IMR-90 (cell line): ENCODE results near the gene TTC39B. TPM values are rescaled to one million over a fixed set of nuclear protein-coding genes. Genes with fewer than 3 reads are reported as not detected.
A peak's percentile ranks its signal among the peaks of the same experiment; 100 is the strongest.

Source experiments
- ATAC-seq: fragments of 200-7000 bp; cut with Tn5 transposase; 2 replicates; pipeline ENCODE4 v1.9.1; 2020; ENCODE audit warnings: low read depth, mild to moderate bottlenecking, moderate library complexity
- BruUV-seq: library from RNA; stranded (reverse); fragments of 400-500 nt; replicated peaks from 2 replicates; lab custom pipeline; 2021; lab: Mats Ljungman, UMichigan
- CTCF ChIA-PET: fragments of 300-600 bp; formaldehyde crosslinking; extraction: SDS; loops from one replicate; lab custom pipeline; 2021; ENCODE audit warnings: antibody characterized with exemption; lab: Yijun Ruan, JAX
- POLR2A ChIA-PET: fragments of 300-600 bp; sonication (Branson Sonifier 250); formaldehyde crosslinking; loops from one replicate; lab custom pipeline; 2022; ENCODE audit warnings: antibody characterized with exemption; ENCODE audit not compliant: unreplicated experiment; lab: Charles Lee
- DNase-seq: peaks from one replicate; pipeline ENCODE4 v3.0.0; 2013
- H2AFZ ChIP-seq: replicated peaks from 2 replicates; pipeline ENCODE3; 2013; ENCODE audit warnings: low read length, mild to moderate bottlenecking; ENCODE audit not compliant: poor library complexity
- H2AK5ac ChIP-seq: 2 replicates; pipeline ENCODE4 v1.6.1; 2013; ENCODE audit warnings: low read depth, low read length, inconsistent platforms
- H2AK9ac ChIP-seq: replicated peaks from 2 replicates; pipeline ENCODE3; 2013; ENCODE audit warnings: mild to moderate bottlenecking, low read depth, low read length, moderate library complexity; ENCODE audit not compliant: poor library complexity
- H2BK120ac ChIP-seq: 2 replicates; pipeline ENCODE4 v1.6.1; 2013; ENCODE audit warnings: low read depth, low read length, inconsistent platforms
- H2BK15ac ChIP-seq: 3 replicates; pipeline ENCODE4 v1.6.1; 2013; ENCODE audit warnings: low read depth, low read length, inconsistent platforms
- H2BK20ac ChIP-seq: 2 replicates; pipeline ENCODE4 v1.6.1; 2013; ENCODE audit warnings: low read depth, mild to moderate bottlenecking, inconsistent platforms, low read length, moderate library complexity
- H2BK5ac ChIP-seq: 2 replicates; pipeline ENCODE4 v1.6.1; 2013; ENCODE audit warnings: mild to moderate bottlenecking, low read depth, low read length, inconsistent platforms; ENCODE audit not compliant: poor library complexity, severe bottlenecking
- H3K14ac ChIP-seq: replicated peaks from 2 replicates; pipeline ENCODE4 v1.6.1; 2013; ENCODE audit warnings: low read depth, low read length, inconsistent platforms
- H3K18ac ChIP-seq: 2 replicates; pipeline ENCODE4 v1.6.1; 2013; ENCODE audit warnings: low read depth, low read length, control low read depth
- H3K23ac ChIP-seq: 2 replicates; pipeline ENCODE4 v1.6.1; 2013; ENCODE audit warnings: low read depth, low read length, inconsistent platforms
- H3K27ac ChIP-seq: 2 replicates; pipeline ENCODE4 v1.5.1; 2013; ENCODE audit warnings: mild to moderate bottlenecking, control low read depth, low read length; ENCODE audit not compliant: insufficient read depth
- H3K27me3 ChIP-seq: 2 replicates; pipeline ENCODE4 v1.6.1; 2013; ENCODE audit warnings: low read length; ENCODE audit not compliant: control insufficient read depth, insufficient read depth
- H3K36me3 ChIP-seq: 2 replicates; pipeline ENCODE4 v1.6.1; 2013; ENCODE audit warnings: low read length, mixed read lengths; ENCODE audit not compliant: control insufficient read depth, insufficient read depth
- H3K4ac ChIP-seq: 2 replicates; pipeline ENCODE4 v1.6.1; 2013; ENCODE audit warnings: low read depth, low read length, inconsistent platforms
- H3K4me1 ChIP-seq: 2 replicates; pipeline ENCODE4 v1.6.1; 2013; ENCODE audit warnings: low read length, mixed read lengths; ENCODE audit not compliant: control insufficient read depth, insufficient read depth
- H3K4me2 ChIP-seq: 2 replicates; pipeline ENCODE4 v1.6.1; 2013; ENCODE audit warnings: low read depth, mild to moderate bottlenecking, control low read depth, low read length, moderate library complexity
- H3K4me3 ChIP-seq: 2 replicates; pipeline ENCODE4 v1.5.1; 2013; ENCODE audit warnings: low read depth, mild to moderate bottlenecking, control low read depth, low read length, moderate library complexity; ENCODE audit not compliant: insufficient read depth
- H3K56ac ChIP-seq: 2 replicates; pipeline ENCODE4 v1.6.1; 2013; ENCODE audit warnings: low read length, inconsistent platforms; ENCODE audit not compliant: insufficient read depth; ENCODE audit errors: extremely low read depth
- H3K79me1 ChIP-seq, 2 experiments: 2 replicates each; pipeline ENCODE4 v1.6.1; 2013; ENCODE audit warnings: low read length in 2 of 2, inconsistent platforms in 1 of 2, low read depth in 1 of 2
- H3K9ac ChIP-seq: 2 replicates; pipeline ENCODE4 v1.6.1; 2013; ENCODE audit warnings: low read depth, low read length, control low read depth
- H3K9me1 ChIP-seq: 2 replicates; pipeline ENCODE4 v1.6.1; 2013; ENCODE audit warnings: low read length, inconsistent platforms; ENCODE audit not compliant: insufficient read depth
- H3K9me3 ChIP-seq: 2 replicates; pipeline ENCODE4 v1.6.1; 2013; ENCODE audit warnings: low read length; ENCODE audit not compliant: control insufficient read depth, insufficient read depth
- H4K20me1 ChIP-seq: 2 replicates; pipeline ENCODE4 v1.6.1; 2013; ENCODE audit warnings: low read length, inconsistent platforms; ENCODE audit not compliant: insufficient read depth
- H4K5ac ChIP-seq: 2 replicates; pipeline ENCODE4 v1.6.1; 2013; ENCODE audit warnings: mild to moderate bottlenecking, low read depth, low read length, control low read depth
- H4K8ac ChIP-seq, 2 experiments: 2 replicates each; pipeline ENCODE4 v1.6.1; 2013; ENCODE audit warnings: low read depth in 2 of 2, low read length in 2 of 2, control low read depth in 1 of 2, inconsistent platforms in 1 of 2
- H4K91ac ChIP-seq: 2 replicates; pipeline ENCODE4 v1.6.1; 2013; ENCODE audit warnings: low read depth, low read length, inconsistent platforms; ENCODE audit not compliant: insufficient read depth
- BHLHE40 ChIP-seq: fragments of 150-350 bp; IDR thresholded peaks from 2 replicates; pipeline ENCODE4 v1.6.1; 2016; ENCODE audit warnings: mild to moderate bottlenecking, low read depth, low read length
- CEBPB ChIP-seq: IDR thresholded peaks from 2 replicates; pipeline ENCODE4 v1.6.1; 2012; ENCODE audit warnings: low read depth, low read length, improper control_type of control experiment
- CTCF ChIP-seq: conservative IDR thresholded peaks from 2 replicates; pipeline ENCODE4 v1.5.1; 2012; ENCODE audit warnings: mild to moderate bottlenecking, low read depth, low read length, improper control_type of control experiment
- ELK1 ChIP-seq: fragments of 150-350 bp; IDR thresholded peaks from 2 replicates; pipeline ENCODE4 v1.6.1; 2016; ENCODE audit warnings: low read depth, mild to moderate bottlenecking, low read length, moderate library complexity, borderline replicate concordance
- MAFK ChIP-seq: IDR thresholded peaks from 2 replicates; pipeline ENCODE4 v1.6.1; 2012; ENCODE audit warnings: low read depth, low read length, improper control_type of control experiment
- MAZ ChIP-seq: IDR thresholded peaks from 2 replicates; pipeline ENCODE4 v1.6.1; 2012; ENCODE audit warnings: low read depth, mild to moderate bottlenecking, low read length, improper control_type of control experiment, moderate library complexity, borderline replicate concordance
- MXI1 ChIP-seq: IDR thresholded peaks from 2 replicates; pipeline ENCODE4 v1.6.1; 2012; ENCODE audit warnings: low read depth, mild to moderate bottlenecking, low read length, moderate library complexity, borderline replicate concordance
- NFE2L2 ChIP-seq: fragments of 150-350 bp; IDR thresholded peaks from 2 replicates; pipeline ENCODE4 v1.6.1; 2016; ENCODE audit warnings: low read depth, mild to moderate bottlenecking, low read length
- POLR2A ChIP-seq: IDR thresholded peaks from 2 replicates; pipeline ENCODE4 v1.6.1; 2012; ENCODE audit warnings: mild to moderate bottlenecking, low read depth, low read length
- RAD21 ChIP-seq: IDR thresholded peaks from 2 replicates; pipeline ENCODE4 v1.6.1; 2012; ENCODE audit warnings: low read length, improper control_type of control experiment
- RCOR1 ChIP-seq: IDR thresholded peaks from 2 replicates; pipeline ENCODE4 v1.6.1; 2012; ENCODE audit warnings: mild to moderate bottlenecking, low read length, improper control_type of control experiment; ENCODE audit not compliant: insufficient replicate concordance
- RFX5 ChIP-seq: IDR thresholded peaks from 2 replicates; pipeline ENCODE4 v1.8.0; 2012; ENCODE audit warnings: low read depth, mild to moderate bottlenecking, low read length, moderate library complexity
- SMC3 ChIP-seq: fragments of 150-350 bp; IDR thresholded peaks from 2 replicates; pipeline ENCODE4 v1.6.1; 2016; ENCODE audit warnings: low read depth, mild to moderate bottlenecking, antibody characterized with exemption, low read length, moderate library complexity
- USF2 ChIP-seq: fragments of 150-350 bp; IDR thresholded peaks from 2 replicates; pipeline ENCODE4 v1.6.1; 2017; ENCODE audit warnings: mild to moderate bottlenecking, antibody characterized with exemption, low read length, low read depth
- WGBS, 2 experiments: methylation state at CpG; one replicate each; pipeline versions ENCODE4 v1.1.5 to v1.1.7; 2013; ENCODE audit warnings: missing lambda C conversion rate in 2 of 2; ENCODE audit not compliant: insufficient read length in 1 of 2; ENCODE audit errors: extremely low coverage in 2 of 2; 5-methylcytosine and 5-hydroxymethylcytosine counted together
- dilution Hi-C: fragments of 300-500 bp; cut with HindIII; formaldehyde crosslinking; loops from one replicate; pipeline ENCODE4 v1.14.3; 2018; ENCODE audit warnings: low sequenced_read_pairs; ENCODE audit not compliant: unreplicated experiment
- in situ Hi-C: fragments of 300-500 bp; cut with MboI; formaldehyde crosslinking; loops from 3 replicates; pipeline ENCODE4 v1.14.3; 2019; ENCODE audit warnings: low sequenced_read_pairs, inconsistent platforms, mixed read lengths
- intact Hi-C: fragments of 100-400 bp; cut with micrococcal nuclease; formaldehyde crosslinking; loops from 2 replicates; pipeline ENCODE4 v1.10.0; 2022
- polyA plus RNA-seq, 3 experiments: library from polyadenylated mRNA; depleted of rRNA; stranded (reverse); fragments of >200 nt; gene quantifications; 2 replicates each; pipeline ENCODE4 v1.2.3, GENCODE V29; 2012; ENCODE audit warnings: low replicate concordance in 1 of 3
- total RNA-seq: library from RNA; depleted of rRNA; stranded (reverse); fragments of >200 nt; gene quantifications from 2 replicates; pipeline ENCODE4 v1.2.3, GENCODE V29; 2012

TTC39B gene
- total and polyA plus RNA-seq, 2 of the 4 experiments (the other 2 are of a cell fraction) = 2.5 to 12.2 TPM

- H3K4ac ChIP-seq = peak overlapping the region; percentile 29; the same call in 1 of the 2 replicates
- no peaks in the 10 kb centered on the region for H4K20me1 ChIP-seq
- H3K4me3 ChIP-seq = no peak overlapping the region
- DNase-seq (no peak), ATAC-seq (no peak)
- H2AK9ac ChIP-seq = no peak overlapping the region
- 0 out of 2 replicates have a peak, but pooled peaks cover 2% of the 10 kb centered on the region for H3K9me1 ChIP-seq
- H4K5ac ChIP-seq = no peak overlapping the region
- peak overlapping the region; percentile 10; the same call in 1 of the 2 replicates for H2BK20ac ChIP-seq
- H4K8ac ChIP-seq = no peak overlapping the region
- no TSS peak for BruUV-seq
- H3K14ac ChIP-seq = no peak overlapping the region
- no peak overlapping the region for H3K9ac ChIP-seq
- peak overlapping the region; percentile 20; the same call in 1 of the 2 replicates for H3K18ac ChIP-seq
- WGBS, 2 experiments = no CpG with 5 or more reads among the region's 6 CpGs
- no peak overlapping the region for H4K91ac ChIP-seq
- dilution Hi-C loops = no loop called here
- no peak overlapping the region for H2BK5ac ChIP-seq
- ChIA-PET CTCF (interaction anchor here (0.6 to 1.4 kb wide), 4 partner anchors 18 to 264 kb away, joined by 3 read pairs; no protein-coding TSS in a partner anchor), POLR2A (interaction anchor here (0.7 kb wide), 1 partner anchor 1803 kb away, joined by 3 read pairs; no protein-coding TSS in a partner anchor)
- H3K36me3 ChIP-seq = no peaks in the 10 kb centered on the region
- peak overlapping the region; percentile 70 for H2AK5ac ChIP-seq
- H3K27me3 ChIP-seq = no peaks in the 10 kb centered on the region
- H3K4me2 ChIP-seq = no peak overlapping the region
- intact Hi-C loops = no loop called here
- H3K9me3 ChIP-seq = no peaks in the 10 kb centered on the region
- no peak overlapping the region for H2AFZ ChIP-seq
- peak overlapping the region; percentile 73; the same call in 1 of the 3 replicates for H2BK15ac ChIP-seq
- H3K23ac ChIP-seq = 0 out of 2 replicates have a peak overlapping the region, but pooled peaks have one; percentile 29
- in situ Hi-C loops = no loop called here
- H2BK120ac ChIP-seq = peak overlapping the region; percentile 34; the same call in 1 of the 2 replicates
- H3K56ac ChIP-seq = no peak overlapping the region
- peaks cover 10 to 14% of the 10 kb centered on the region in 2 experiments for H3K79me1 ChIP-seq
- H3K27ac ChIP-seq = no peak overlapping the region
- H3K4me1 ChIP-seq = peaks cover 5% of the 10 kb centered on the region
- TF ChIP-seq USF2 (no peak), MAZ (no peak), SMC3 (no peak), RAD21 (no peak), POLR2A (no peak), ELK1 (no peak), NFE2L2 (no peak), MXI1 (no peak), CTCF (no peak), BHLHE40 (no peak), CEBPB (no peak), RFX5 (no peak), MAFK (no peak), RCOR1 (no peak)
Observed at GRCh38 chr9:15310107-15310850, 3.3 kb upstream of the TTC39B start.
